ENCODE results near the gene SPDYE16. TPM values are rescaled to one million over a fixed set of nuclear protein-coding genes. Genes with fewer than 3 reads are reported as not detected.
A peak's percentile ranks its signal among the peaks of the same experiment; 100 is the strongest.

SPDYE16 gene
- total and polyA plus RNA-seq, 10 donors = 0.06 to 0.82 (median 0.68) TPM; not detected in 4

DNA sequence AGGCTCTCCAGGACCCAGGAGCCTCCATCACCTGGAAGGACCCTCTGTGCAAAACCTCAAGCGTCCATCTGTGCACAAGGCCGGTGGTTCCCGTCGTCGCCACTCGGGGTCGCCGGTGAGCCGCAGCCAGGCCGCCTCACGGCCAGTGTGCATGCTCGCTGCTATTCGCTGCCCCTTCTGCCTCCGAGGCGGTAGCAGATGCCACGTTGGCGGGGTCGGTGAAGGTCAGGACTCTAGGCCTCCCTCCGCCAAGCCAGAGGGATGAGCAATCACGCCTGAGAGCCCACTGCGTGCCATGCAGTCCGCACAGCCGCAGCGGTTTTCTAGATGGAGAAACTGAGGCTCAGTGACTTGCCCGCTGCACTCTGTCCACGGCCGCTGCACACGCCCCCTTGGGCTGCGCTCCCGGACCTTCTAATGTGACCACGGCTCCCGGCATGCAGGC lies 27.1 kb downstream of the SPDYE16 start:
- no peak for DNase-seq
- H3K27ac ChIP-seq = no peak overlapping the region
- 10 to 18% (median 13%) methylated on average over 28 to 32 of the region's 32 CpGs; no CpG with 5 or more reads in 1 of the 5 donors for WGBS, 5 donors
- H3K9me3 ChIP-seq = no peaks in the 10 kb centered on the region
- H3K36me3 ChIP-seq = no peaks in the 10 kb centered on the region
- intact Hi-C loops (cut with DNase I; ENCODE audit: low total_unique reads) = no loop called here
- peak overlapping the region in 1 of 8 donors; percentile 22 for H3K4me3 ChIP-seq
- peaks cover 0 to 6% (median 0%) of the 10 kb centered on the region in 7 donors for H3K27me3 ChIP-seq (replicated peaks in 1 of 7)
- H3K4me1 ChIP-seq = peaks cover 0 to 28% (median 12%) of the 10 kb centered on the region in 6 donors
- TF ChIP-seq POLR2A (IDR thresholded peaks at IDR 0.05) = no peak
- peak in 2 of 3 donors; percentile 27 to 84 for TF ChIP-seq POLR2AphosphoS5 (IDR thresholded peaks at IDR 0.05)
- TF ChIP-seq, protein P1, sequence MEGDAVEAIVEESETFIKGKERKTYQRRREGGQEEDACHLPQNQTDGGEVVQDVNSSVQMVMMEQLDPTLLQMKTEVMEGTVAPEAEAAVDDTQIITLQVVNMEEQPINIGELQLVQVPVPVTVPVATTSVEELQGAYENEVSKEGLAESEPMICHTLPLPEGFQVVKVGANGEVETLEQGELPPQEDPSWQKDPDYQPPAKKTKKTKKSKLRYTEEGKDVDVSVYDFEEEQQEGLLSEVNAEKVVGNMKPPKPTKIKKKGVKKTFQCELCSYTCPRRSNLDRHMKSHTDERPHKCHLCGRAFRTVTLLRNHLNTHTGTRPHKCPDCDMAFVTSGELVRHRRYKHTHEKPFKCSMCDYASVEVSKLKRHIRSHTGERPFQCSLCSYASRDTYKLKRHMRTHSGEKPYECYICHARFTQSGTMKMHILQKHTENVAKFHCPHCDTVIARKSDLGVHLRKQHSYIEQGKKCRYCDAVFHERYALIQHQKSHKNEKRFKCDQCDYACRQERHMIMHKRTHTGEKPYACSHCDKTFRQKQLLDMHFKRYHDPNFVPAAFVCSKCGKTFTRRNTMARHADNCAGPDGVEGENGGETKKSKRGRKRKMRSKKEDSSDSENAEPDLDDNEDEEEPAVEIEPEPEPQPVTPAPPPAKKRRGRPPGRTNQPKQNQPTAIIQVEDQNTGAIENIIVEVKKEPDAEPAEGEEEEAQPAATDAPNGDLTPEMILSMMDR (IDR thresholded peaks at IDR 0.05 in 8 of 11, conservative IDR thresholded peaks at IDR 0.05 in 3 of 11) = peak in 6 of 11 experiments; percentile 39 to 87 (median 70)

DNA sequence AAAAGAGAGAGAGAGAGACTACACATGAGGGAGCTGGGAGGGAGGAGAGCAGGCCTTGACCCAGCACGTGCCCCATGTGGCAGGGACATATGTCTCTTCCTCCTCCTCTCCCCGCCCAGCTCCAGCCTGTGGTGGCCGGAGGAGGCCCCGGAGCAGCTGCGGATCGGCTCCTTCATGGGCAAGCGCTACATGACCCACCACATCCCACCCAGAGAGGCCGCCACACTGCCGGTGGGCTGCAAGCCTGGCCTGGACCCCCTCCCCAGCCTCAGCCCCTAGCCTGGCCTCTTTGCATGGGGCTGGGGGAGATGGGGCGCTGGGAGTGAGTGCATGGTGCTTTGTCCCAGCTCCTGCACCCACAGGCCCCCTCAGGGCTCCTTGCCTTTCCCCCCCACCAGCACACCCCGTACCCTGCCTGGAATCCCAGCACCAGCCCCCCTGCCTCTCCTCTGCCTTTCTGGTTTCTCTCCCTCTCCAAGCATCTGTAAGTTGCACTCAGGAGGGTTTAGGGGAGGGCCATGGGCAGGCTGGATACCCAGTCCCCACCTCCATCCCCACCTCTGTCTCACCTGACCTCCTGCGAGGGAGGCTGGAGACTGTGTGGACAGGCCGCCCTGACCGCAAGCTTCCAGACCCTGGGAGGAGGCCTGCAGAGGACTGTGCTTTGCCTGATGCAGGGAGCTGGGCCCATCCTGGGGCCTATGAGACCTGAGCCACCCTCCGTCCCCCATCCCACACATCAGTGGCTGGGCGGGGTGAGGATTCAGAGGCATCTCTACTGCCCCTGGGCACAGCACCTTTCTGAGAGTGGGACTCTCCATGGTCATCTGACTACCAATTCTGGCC lies 27.9 kb downstream of the SPDYE16 start:
- Histone ChIP-seq H3K4me1 (peaks cover 0 to 31% (median 13%) of the 10 kb centered on the region in 6 donors), H3K4me3 (no peak overlapping the region), H3K36me3 (no peaks in the 10 kb centered on the region), H3K27me3 (replicated peaks in 1 of 7) (peaks cover 0 to 6% (median 0%) of the 10 kb centered on the region in 7 donors), H3K9me3 (no peaks in the 10 kb centered on the region), H3K27ac (no peak overlapping the region)
- DNase-seq = peak; percentile 74
- WGBS, 5 donors = 49 to 86% (median 82%) methylated on average over 7 to 16 of the region's 16 CpGs
- intact Hi-C loops (cut with DNase I; ENCODE audit: low total_unique reads) = no loop called here
- TF ChIP-seq, protein P1 (IDR thresholded peaks at IDR 0.05 in 8 of 11, conservative IDR thresholded peaks at IDR 0.05 in 3 of 11) = no peak
- TF ChIP-seq POLR2A (IDR thresholded peaks at IDR 0.05) (no peak), POLR2AphosphoS5 (IDR thresholded peaks at IDR 0.05) (no peak)

DNA sequence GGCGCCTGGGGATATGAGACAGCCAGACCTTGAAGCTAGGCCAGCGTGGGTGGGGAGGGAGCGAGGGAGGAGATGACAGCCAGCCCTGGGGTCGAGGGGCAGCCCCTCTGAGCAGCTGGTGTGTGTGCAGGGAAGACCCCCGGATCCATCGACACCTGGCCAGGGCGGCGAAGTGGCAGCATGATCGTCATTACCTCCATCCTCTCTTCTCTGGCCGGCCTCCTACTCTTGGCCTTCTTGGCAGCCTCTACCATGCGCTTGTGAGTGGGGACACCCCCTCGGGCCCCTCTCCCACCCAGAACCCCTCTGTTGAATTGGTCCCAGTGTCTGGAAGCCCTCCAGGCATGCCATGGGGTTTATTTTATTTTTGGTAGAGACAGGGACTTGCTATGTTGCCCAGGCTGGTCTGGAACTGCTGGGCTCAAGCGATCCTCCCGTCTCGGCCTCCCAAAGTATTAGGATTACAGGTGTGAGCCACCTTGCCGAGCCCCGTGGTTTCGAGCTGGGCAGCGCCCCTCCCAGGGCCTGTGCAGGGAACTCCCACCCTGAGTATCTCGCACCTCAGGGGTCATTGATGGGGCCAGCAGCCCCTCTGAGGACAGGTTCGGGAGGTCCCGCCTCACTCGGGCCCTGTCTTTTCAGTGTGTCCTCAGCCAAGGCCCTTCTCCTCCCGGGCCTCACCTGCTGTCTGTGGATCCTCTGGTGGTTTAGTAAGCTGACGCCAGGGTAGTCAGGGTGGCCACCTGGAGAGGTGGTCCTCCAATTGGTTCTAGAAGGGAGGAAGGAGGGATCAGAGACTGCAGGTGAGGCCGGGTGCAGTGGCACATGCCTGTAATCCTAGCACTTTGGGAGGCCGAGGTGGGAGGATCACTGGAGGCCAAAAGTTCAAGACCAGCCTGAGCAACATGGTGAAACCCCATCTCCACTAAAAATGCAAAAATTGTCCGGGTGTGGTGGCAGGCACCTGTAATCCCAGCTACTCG lies 29.0 kb downstream of the SPDYE16 start:
- Histone ChIP-seq H3K27me3 (replicated peaks in 1 of 7) (peaks cover 0 to 6% (median 0%) of the 10 kb centered on the region in 7 donors), H3K4me1 (peaks cover 0 to 37% (median 16%) of the 10 kb centered on the region in 6 donors), H3K9me3 (no peaks in the 10 kb centered on the region), H3K4me3 (no peak overlapping the region), H3K36me3 (no peaks in the 10 kb centered on the region), H3K27ac (peak overlapping the region in 3 of 8 donors; percentile 38 to 69 (median 68))
- intact Hi-C loops (cut with DNase I; ENCODE audit: low total_unique reads) = no loop called here
- TF ChIP-seq POLR2A (IDR thresholded peaks at IDR 0.05) = no peak
- 80 to 87% (median 85%) methylated on average over 18 to 29 of the region's 29 CpGs for WGBS, 5 donors
- DNase-seq = peak; percentile 62
